Suppressor macrophage treated with lipopolysaccharide for 4 hours (primary cell): ENCODE results near the gene NUP50.
"Not testable (repeated sequence)": the region's sequence is repeated elsewhere in the genome, so short reads cannot be mapped to it uniquely, and the experiment has no call there.

ENCODE experiments used
- DNase-seq: peaks from one replicate; pipeline ENCODE4 v3.0.0-alpha.2; 2020

NUP50 gene

DNA sequence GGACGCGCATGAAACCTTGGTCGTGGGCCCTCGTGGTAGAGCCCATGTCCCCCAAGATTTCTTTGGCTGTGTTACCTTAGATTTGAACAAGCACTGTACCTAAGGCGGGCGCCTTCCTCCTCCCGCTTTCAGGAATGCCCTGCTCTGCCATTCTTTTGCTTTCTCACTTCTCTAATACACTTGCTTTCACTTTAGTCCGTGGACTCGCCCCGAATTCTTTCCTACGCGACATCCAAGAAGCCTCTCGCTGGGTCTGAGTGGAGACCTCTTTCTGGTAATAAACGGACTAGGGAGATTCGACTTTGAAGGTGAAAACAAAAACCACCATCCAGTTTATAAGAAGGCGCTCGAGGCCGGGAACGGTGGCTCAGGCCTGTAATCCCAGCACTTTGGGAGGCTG, 1.2 kb upstream of the NUP50 start:
- DNase-seq = peak; percentile 43

DNA sequence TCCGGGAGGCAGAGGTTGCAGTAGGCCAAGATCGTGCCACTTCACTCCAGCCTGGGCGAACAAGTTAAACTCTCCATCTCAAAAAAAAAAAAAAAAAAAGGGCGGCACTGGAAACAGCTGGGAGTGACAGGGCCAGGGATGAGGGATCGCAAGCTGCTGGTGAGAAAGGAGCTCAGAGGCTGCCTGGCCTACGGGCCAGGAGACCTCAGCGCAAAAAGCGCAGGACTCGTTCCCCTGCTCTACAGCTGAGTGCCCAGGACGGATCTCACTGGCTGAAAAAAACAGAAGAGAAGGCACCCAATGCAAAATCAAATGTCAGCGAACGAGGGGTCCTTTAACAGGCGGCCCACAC, 650 bp upstream of the NUP50 start:
- DNase-seq = peak; percentile 35

DNA sequence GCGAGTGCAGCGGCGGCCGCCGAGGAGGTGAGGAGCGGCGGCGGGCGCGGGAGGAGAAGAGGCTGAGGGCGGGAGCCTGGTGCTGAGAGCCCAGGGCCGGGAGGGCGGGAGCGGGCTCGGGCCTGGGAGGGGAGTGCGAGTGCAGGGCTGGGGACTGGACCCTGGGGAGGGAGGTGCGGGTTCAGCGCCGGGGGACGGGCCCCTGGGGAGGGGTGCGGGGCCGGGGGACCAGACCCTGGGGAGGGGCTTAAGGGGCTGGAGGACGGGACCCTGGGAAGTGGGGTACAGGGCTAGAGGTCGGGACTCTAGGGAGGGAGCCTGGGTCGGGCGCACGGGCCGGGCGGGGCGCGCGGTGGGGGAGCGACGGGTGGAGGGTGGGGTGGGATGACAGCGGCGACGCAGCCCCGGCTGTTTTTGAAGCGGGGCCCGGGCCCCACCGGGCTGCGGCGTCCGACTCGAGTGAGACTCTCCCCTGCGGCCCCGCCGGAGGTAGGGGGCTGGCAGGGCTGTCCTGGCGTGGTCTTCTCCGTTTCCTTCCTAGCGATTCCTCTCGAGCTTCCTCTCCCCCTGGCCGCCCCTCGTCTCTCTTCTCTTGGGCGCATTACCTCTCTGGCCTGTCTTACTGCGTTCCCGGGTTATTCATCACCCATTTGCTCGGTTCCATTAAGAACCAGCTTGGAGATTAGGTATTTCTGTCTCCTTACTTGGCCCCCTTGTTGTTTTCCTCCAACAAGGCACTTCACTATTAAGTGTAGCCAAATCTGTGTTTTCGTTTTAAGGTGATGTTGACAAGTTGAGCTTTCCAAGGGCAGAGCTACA, 754 bp downstream of the NUP50 start:
- no peak for DNase-seq

DNA sequence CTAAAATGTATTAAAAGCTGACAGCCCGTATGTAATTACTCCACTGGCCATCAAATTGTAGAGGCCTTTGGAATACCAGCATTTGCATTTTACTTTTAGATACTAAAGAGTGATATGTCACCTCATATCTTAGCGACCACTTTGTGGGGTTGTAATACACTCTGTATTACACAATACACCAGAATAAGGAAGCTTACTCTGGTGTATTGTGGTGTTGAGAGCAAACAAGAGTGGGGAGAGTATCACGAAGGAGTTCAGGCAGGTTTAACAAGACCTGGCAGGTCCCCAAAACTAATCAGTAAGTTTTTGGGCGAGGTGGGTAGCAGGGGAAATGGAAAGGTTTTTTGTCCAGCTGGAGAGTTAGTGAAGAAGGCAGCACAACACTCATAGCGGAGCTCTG, 3.2 kb downstream of the NUP50 start:
- peak; percentile 42 for DNase-seq

DNA sequence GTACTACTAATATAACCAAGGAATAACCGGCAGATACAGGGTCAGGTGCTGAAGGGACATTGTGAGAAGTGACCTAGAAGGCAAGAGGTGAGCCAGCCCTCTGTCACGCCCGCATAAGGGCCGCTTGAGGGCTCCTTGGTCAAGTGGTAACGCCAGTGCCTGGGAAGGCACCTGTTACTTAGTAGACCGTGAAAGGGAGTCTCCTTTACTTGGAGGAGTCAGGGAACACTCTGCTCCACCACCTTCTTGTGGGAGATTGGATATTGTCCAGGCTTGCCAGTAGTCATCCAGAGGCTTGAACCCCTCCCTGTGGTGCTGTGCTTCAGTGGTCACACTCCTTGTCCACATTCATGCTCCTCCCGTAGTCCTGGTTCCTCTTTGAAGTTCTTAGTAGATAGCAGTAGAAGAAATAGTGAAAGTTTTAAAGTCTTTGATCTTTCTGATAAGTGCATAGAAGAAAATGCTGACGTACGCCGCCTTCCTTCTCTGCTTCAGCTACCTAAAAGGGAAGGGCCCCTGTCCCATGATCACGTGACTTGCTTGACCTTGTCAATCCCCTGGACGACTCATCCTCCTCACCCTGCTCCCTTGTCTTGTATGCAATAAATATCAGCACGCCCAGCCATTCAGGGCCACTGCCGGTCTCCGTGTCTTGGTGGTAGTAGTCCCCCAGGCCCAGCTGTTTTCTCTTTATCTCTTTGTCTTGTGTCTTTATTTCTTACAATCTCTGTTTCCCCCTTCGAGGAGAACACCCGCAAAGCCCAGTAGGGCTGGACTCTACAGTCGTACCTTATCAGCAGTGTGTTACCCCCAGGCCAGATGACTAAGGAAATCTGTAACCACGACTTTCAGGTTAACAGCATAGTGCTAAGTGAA, 6.1 kb downstream of the NUP50 start:
- DNase-seq = peak; percentile 42

DNA sequence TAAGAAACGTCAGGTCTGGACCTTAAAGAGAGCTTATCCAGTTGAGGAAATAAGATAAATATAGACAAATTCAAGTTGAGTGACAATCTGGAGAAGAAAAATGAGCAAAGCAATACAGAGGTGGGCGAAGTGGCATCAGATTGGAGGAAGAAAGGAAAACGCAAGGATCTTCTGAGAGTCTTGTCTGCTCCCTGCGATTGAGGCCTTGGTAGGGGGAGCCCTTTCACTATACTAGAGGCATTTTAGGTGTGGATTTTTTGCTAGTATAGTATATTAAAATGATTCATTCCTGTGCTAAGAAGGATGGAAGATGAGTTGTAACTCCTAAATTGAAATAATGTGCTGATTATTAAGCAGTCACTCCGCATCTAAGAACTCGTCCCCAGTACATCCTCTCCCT, 8.1 kb downstream of the NUP50 start:
- no peak for DNase-seq

DNA sequence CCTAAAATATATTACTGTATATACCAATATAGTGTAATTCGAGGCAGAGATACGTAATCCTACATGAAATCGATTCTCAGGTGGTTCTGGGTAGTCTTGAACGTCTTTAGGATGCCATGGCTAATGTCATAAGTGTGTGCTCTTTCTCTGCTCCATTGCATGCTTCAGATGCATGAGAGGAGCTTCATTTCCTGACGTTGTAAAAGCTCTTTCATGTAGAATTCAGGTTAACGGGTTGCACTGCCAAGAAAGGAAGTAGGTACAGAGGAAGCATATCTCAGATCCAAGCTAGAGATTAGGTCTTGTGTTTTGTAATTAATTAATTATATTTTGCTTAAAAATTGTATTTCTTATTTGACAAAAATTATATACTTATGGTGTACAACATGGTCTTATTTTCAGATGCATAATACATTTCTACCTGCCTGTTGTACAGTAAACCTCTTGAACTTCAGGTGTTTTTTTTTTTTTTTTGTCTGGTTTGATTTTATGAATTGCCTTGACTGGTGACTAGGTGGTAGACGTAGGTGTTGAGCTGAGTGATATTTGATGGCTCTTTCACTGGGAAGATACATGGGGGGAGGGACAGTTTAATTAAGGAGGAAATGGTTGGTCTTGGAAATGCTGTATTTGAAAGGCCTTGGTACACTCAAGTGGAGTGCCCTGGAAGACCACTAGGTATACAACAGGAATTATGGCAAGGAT, 9.3 kb downstream of the NUP50 start:
- no peak for DNase-seq

DNA sequence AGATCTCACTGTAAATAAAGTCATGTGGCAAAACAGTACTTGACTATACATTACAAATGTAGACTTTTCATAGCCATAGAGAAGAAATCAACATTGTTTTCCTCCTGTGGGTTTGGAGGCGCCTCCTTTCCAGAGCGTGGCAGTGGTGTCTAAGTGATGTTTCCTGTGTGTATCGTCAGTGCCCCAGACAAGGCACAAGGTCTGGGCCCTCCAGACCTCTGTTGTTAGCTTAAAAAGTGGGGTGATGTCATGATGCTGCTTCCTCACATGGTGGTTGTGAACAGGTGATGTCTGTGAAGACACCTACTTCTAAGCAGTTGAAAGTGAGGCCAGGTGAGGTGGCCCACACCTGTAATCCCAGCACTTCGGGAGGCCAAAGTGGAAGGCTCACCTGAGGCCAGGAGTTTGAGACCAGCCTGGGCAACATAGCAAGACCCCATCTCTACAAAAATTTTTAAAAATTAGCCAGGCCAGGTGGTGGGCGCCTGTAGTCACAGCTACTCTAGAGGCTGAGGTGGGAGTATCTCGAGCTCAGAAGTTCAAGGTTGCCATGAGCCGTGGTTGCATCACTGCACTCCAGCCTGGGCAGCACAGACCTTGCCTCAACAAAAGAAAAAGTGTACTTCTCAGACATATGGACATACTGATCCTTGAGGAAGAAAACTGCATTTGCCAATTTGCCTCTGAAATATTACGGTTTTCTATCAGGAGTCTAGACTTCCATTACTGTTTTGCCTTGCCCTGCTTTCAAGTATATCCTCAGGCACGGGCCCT, 15.7 kb downstream of the NUP50 start:
- DNase-seq = no peak

DNA sequence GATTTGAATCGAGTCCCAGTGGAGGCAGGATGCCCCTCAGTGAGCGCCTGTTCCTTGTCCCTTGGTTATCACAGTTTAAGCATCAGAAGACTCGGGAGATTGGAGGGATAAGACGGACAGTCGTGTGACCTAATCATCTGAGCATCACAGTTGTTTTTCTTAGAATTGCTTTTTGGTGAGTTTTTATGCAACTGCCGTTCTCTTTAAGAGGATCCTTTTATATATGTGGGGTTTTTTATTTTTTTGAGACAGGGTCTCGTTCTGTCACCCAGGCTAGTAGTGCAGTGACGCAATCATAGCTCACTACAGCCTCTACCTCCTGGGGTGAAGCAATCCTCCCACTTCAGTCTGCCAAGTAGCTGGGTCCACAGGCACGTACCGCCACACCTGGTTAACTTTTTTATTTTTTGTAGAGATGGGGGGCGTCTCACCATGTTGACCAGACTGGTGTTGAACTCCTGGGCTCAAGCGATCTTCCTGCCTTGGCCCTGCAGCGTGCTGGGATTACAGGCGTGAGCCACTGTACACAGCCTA, 16.5 kb downstream of the NUP50 start:
- DNase-seq = no peak

DNA sequence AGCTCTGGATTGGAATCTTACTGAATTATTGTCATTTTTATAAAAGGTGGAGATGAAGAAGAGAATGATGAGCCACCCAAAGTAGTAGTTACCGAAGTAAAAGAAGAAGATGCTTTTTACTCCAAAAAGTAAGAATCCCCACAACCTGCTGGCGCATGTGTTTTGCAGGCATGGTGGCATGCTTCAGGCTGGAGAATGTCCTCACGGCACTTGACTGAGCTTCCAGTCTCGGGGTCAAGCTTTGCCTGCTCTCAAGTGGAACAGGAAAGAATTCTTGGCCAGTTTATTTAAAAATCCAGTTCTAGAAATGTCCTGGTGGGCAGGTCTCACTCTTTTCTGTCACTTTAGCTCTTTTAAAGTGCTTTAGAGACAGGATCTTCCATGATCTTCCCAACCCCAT, 17.5 kb downstream of the NUP50 start:
- no peak for DNase-seq

DNA sequence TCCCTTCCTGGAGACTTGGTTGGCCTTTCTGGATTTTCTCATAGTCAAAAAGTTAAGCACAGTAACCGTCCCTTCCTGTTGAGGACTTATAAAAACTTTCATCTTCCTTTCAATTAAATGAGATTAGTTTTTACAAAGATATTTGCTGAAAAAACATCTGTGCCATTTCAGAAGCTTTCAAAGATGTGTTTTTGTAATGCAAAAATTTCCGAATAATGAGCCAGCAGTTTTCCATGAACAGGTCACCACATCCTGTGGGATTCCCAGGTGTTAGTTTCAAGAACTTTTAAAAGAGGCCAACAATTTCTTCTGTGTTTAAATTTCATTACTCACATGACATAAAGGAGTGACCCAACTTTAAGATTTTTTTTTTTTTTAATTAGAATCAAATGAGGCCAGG, 18.0 kb downstream of the NUP50 start:
- no peak for DNase-seq

DNA sequence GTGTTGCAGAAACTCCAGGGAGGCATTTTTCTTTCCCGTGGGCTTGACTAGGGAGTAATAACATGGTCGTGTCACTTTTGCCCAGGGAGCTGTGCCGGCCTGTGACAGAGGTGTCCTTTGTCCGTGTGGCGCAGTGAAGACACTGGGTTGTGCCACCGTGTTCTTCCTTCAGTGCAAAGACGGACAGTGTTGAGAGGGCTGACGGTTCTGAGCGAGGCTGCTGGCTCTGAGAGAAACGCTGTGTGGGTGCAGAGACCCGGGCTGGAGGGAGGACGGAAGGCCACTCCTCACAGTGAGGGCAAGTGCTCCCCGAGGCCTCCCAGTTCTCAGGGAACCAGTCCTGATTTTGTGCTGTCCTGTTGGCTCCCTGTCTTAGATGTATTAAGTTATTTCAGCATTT, 20.2 kb downstream of the NUP50 start:
- DNase-seq = no peak

DNA sequence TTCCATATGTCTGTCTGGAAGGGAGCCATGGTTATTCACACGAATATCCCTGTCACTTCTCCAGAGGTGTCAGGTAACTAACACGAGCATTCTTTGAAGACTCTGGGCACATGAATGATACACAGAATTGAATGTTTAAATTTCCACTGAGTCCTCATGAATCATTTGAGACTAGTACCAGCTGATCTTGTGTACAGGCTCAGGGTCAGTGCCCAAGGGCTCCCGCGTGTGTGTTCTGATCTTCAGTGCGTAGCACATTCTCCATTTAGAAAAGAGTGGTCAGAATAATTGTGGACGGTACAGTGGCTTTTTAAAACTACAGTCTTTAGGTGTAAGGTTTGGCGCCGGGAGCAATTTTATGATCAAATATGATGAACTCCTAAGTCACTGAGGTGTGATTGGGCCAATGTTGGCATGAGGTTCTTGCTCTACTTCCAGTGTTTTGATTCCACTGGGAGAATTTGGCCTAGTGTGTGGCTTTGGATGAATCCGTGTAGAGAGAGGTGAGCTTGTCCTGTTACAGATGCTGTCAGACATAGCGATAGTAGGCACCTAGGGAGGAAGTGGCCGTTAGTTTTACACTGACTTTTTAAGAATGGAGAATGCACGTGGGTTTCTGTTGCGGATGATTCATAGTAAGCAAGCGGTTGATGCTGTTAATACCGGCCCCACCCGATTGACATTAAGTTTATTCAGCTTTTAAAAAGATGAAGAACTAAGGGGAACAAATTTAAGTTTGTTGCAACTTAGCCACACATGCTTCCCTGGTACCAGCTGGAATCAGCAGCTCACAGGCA, 22.2 kb downstream of the NUP50 start:
- DNase-seq = no peak

DNA sequence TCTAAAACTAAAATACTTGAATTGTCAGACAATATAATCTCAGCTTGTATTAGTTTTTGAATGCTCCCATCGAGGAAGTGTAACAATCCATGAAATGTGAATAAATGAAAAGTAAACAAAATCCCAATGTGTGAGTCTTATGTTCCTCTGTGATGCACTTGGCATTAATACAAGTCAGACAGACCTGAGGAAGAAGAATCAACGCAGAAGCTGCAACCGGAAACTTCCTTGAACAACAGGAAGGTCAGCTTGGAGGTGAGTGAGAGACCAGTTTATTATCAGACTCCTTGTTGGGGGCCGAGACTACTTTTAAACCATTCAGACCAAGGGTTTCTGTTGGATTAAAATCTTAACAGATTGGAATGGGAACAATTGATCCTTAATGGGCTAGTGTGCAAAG, 24.2 kb downstream of the NUP50 start:
- DNase-seq = no peak

DNA sequence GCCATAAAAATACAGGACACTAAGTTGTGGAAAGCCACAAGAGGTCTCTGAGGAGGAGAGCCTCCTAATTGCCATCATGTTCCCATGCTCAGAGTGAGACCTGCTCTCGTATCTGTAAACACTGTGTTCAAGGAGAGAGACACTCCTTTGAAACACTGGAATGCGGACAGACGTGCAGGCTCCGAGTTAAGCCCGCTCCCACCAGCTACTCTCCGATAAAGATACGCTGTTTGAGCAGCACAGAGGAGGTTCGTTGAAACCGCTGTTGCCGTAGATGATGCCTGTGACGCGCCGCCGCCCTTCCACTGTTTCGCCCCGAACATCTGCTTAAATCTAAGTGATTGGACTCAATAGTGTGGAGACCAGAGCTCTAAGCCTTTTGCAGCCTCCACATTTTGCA, 25.1 kb downstream of the NUP50 start:
- DNase-seq = no peak

DNA sequence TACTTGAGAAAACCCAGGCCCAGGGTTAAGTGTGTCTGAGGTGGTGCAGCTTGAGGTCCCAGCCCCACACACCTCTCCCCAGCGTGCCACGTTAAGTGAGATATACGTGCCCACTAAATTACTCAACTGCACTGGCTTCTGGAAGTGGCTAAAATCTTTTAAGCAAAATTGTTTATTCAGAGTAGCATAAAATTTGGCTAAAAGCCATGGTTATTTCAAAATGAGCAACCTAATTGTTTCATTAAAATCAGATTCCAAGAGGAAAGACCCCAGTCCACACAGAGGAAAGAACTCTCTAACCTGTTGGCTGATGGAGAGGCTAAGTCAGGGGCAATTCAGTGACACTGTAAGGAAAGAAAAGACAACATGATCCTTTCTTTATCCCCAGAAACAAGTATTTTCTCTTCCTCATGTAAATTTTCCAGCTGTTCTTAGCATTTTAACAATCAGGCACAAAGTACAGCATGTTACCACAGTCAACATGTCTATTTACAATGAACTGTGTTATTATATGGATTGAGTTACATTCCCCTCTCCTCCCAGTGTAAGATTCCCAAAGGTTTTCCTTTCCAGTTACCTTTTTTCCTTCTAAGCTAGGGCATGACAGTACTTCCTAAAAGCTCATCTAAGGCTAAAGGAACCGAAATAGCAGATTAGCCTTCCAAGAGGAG, 26.6 kb downstream of the NUP50 start:
- DNase-seq = no peak

DNA sequence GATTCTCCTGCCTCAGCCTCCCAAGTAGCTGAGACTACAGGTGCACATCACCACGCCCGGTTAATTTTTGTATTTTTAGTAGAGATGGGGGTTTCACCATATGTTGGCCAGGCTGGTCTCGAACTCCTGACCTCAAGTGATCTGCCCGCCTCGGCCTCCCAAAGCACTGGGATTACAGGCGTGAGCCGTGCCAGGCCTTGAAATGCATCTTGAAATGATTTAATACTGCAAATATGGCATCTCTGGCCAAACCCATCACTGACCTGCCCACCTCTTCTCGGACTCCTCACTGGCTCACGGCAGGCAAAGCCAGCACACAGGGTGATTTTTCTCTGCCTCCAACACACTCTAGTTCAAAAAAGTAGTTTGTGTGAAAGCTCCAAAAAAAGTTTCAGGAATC, 28.0 kb downstream of the NUP50 start:
- not testable (repeated sequence) for DNase-seq

DNA sequence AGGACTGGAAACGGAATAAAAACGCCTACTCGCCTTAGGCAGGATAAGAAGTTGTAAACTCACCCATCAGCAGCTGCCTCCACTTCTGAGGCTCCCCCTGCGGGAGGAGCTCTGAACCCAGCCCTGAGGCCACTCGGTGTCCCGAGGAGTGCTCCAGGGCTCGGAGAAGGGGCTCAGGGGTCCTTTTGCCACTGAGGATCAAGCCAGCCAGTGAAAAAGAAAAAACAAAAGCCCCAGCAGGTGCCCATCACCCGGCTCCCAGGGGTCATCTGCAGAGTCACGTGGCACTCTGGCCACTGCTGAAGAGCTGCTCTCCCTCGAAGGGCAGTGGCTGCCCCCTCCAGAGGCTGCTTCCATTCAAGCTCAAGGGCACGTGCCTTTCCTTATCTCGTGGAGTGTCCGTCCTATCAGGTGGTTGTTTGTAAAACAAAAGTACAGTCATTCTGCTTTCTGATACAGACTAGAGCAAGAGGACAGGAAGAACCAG, 29.0 kb downstream of the NUP50 start:
- no peak for DNase-seq

DNA sequence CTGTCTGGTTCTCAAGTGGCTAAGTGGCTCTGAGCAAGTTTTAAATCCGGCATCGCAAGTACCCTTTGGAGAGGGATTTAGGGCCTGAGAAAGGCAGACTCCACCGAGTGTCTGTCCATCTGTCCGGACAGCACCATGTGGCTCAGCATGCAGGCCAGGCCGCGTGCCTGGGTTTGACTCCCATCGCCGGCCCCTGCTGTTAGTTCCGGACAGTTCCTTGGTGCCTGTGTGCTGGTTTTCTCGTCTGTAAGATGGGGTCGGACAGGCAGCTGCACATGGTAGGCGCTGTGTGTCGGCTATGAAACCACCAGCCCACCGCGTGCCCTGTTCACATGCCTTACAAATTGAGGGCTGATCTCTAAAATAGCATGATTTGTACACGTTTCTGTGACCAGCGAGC, 31.0 kb downstream of the NUP50 start:
- DNase-seq = no peak

DNA sequence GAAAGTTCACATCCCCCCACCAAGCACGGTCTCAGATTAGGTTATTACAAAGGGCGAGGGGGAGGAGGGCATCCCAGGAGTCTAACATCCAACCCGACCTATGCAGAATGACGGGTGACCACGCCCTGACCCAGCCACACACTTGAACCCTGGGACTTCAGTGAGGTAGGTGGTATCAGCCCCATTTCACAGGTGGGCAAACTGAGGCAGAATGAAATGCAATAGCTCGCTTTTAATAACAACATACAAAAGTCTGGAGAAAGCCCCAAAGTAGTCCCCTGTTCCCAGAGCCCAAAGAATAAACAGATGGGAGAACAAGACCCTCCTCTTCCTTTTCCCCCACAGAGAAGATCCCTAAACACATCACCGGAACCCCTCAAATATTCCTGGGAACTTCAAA, 31.9 kb downstream of the NUP50 start:
- no peak for DNase-seq

DNA sequence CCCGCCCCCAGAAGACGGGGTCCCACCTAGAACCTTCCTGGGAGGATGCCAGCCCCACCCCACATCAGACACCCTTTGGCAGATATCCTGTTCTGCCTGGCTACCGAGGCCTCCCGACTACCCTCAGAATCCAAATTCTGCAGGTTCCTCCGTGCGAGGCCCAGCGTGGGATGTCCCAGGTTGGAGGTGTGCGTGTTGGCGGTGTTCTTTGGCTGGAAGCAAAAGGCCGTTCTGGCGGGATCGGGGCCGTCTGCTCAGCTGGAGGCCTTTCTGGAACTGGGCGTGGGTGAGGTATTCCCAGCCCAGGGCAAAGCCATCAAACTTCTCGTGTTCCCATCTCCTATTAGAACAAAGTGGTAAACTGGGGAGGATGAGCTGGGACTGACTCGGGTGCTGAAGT, 32.6 kb downstream of the NUP50 start:
- no peak for DNase-seq
